K562 (cell line): Measurements from ENCODE around the gene SNRPD2. TPM values are rescaled to one million over a fixed set of nuclear protein-coding genes. Genes with fewer than 3 reads are reported as not detected.
A peak's percentile ranks its signal among the peaks of the same experiment; 100 is the strongest.

ENCODE experiments used
- ARID4B ChIP-seq: sonication (generic); formaldehyde crosslinking; IDR thresholded peaks from 2 replicates; pipeline ENCODE4 v1.8.0; 2022; ENCODE audit warnings: mild to moderate bottlenecking, missing genetic modification reagents
- E2F8 ChIP-seq: fragments of 450-650 bp; IDR thresholded peaks from 2 replicates; pipeline ENCODE4 v1.7.1; 2018; ENCODE audit warnings: mild to moderate bottlenecking, low read depth; ENCODE audit not compliant: partially characterized antibody
- ETV5 ChIP-seq: sonication (generic); formaldehyde crosslinking; IDR thresholded peaks from 2 replicates; pipeline ENCODE4 v1.4.0; 2020; ENCODE audit warnings: low read depth, mild to moderate bottlenecking, missing genetic modification reagents
- FOXA3 ChIP-seq, 2 experiments: fragments of 450-650 bp in 1 of 2; sonication (generic) in 1 of 2; formaldehyde crosslinking; IDR thresholded peaks in 1 of 2; conservative IDR thresholded peaks in 1 of 2; 2 replicates each; pipeline versions ENCODE4 v1.4.0 to v1.8.0; 2020 to 2022; ENCODE audit warnings: mild to moderate bottlenecking in 2 of 2, missing genetic modification reagents in 1 of 2
- HNRNPL ChIP-seq: fragments of 200-400 bp; formaldehyde crosslinking; IDR thresholded peaks from 2 replicates; pipeline ENCODE4 v1.6.1; 2017; ENCODE audit warnings: low read depth, mild to moderate bottlenecking, low read length
- NR3C1 ChIP-seq: sonication (generic); formaldehyde crosslinking; IDR thresholded peaks from 2 replicates; pipeline ENCODE4 v1.8.1; 2022; ENCODE audit warnings: missing genetic modification reagents
- NUFIP1 ChIP-seq: fragments of 450-650 bp; IDR thresholded peaks from 2 replicates; pipeline ENCODE4 v1.6.1; 2018; ENCODE audit not compliant: partially characterized antibody
- POLR2H ChIP-seq: IDR thresholded peaks from 2 replicates; pipeline ENCODE4 v1.6.1; 2016; ENCODE audit warnings: missing genetic modification characterization, low read depth, mild to moderate bottlenecking, control low read depth, missing compliant biosample characterization, moderate library complexity
- ZFP1 ChIP-seq: fragments of 450-650 bp; formaldehyde crosslinking; IDR thresholded peaks from 2 replicates; pipeline ENCODE4 v1.4.0; 2020; ENCODE audit warnings: mild to moderate bottlenecking, mixed read lengths
- ZNF592 ChIP-seq: fragments of 450-650 bp; IDR thresholded peaks from 2 replicates; pipeline ENCODE4 v1.6.1; 2017; ENCODE audit warnings: antibody characterized with exemption, mild to moderate bottlenecking
- polyA plus RNA-seq, 8 experiments: library from polyadenylated mRNA; depleted of rRNA in 4 of 8; stranded (reverse) in 5 of 8; unstranded in 3 of 8; fragments of >200 nt; fragmentation: Nextera tagmentation in 2 of 8; fragmentation: Illumina TruSeq in 1 of 8; extraction: Ambion mirVana in 2 of 8; extraction: Trizol in 1 of 8; gene quantifications; 2 replicates each; pipeline versions ENCODE4 v1.2.1 to v1.2.3, GENCODE V29; 2011 to 2014; ENCODE audit warnings: inconsistent platforms in 1 of 8, missing spikeins in 1 of 8
- total RNA-seq, 7 experiments: library from RNA; depleted of rRNA in 6 of 7; stranded (reverse); fragments of >200 nt in 6 of 7; fragmentation: Illumina TruSeq in 2 of 7; extraction: Trizol in 2 of 7; gene quantifications; 2 replicates each; pipeline versions ENCODE4 v1.2.1 to v1.2.3, GENCODE V29; 2011 to 2021; ENCODE audit warnings: low replicate concordance in 1 of 7
- TF ChIP-seq, protein P1 (sequence below): fragments of 250-450 bp; sonication (Bioruptor Pico); IDR thresholded peaks from 2 replicates; pipeline ENCODE4 v1.4.0; 2020; ENCODE audit warnings: mild to moderate bottlenecking
- TF ChIP-seq, protein P2 (sequence below): fragments of 250-450 bp; sonication (Bioruptor Pico); IDR thresholded peaks from 2 replicates; pipeline ENCODE4 v1.6.1; 2021; ENCODE audit warnings: mild to moderate bottlenecking

SNRPD2 gene
- total and polyA plus RNA-seq, 9 of the 15 experiments (the other 6 are each of a cell fraction or from before 2014, with no cell fraction given), result 728 to 4,411 (median 1,029) TPM

DNA sequence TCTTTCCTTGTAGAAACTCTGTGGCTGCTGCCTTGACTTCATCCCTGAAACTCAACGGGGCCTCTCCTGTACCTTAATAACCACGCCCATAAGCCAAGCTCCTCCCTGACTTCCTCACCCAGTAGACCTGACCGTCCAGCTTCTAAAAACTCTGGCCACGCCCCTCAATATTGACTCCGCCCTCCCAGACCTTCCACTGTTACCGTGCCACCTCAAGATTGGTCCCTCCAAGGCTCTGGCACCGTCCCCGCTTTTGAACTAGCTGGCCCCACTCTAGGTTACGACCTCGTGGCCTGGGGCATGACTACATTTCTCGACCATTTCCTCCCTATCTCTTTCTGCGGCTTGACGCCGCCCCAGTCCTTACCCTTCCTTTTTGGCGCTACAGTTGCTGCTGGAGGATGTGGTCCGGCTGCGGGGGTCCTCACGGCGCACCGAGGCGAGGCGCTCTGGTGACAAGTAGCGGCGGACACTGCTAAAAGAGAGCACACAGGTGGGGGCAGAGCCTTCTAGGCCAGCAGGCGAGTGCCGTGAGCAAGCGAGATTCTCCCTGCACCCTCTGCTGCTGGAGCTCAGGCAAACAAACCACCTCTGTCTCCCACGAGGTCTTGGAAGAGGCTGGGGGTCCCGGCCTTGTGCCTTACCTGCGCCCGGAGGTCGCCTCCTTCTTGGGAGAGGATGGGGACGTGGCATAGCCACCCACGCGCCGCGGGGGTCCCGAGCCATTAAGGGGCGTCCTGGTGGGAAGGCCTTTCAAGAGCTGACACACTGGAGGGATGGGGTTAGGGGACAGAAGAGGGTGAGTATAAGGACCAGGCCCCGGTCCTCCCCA, 50.3 kb downstream of the SNRPD2 start (continued):
- TF ChIP-seq ZNF592, result peak; percentile 7; the same call in 1 of the 2 replicates
- TF ChIP-seq, protein P1, sequence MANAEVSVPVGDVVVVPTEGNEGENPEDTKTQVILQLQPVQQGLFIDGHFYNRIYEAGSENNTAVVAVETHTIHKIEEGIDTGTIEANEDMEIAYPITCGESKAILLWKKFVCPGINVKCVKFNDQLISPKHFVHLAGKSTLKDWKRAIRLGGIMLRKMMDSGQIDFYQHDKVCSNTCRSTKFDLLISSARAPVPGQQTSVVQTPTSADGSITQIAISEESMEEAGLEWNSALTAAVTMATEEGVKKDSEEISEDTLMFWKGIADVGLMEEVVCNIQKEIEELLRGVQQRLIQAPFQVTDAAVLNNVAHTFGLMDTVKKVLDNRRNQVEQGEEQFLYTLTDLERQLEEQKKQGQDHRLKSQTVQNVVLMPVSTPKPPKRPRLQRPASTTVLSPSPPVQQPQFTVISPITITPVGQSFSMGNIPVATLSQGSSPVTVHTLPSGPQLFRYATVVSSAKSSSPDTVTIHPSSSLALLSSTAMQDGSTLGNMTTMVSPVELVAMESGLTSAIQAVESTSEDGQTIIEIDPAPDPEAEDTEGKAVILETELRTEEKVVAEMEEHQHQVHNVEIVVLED (CRISPR knock-in tag), result no peak
- TF ChIP-seq FOXA3 (CRISPR knock-in tag; conservative IDR thresholded peaks at IDR 0.05 in 1 of 2, IDR thresholded peaks at IDR 0.05 in 1 of 2), result 0 out of 4 replicates have a peak, but pooled peaks of 1 of the 2 experiments have one; percentile 21
- TF ChIP-seq ARID4B (CRISPR knock-in tag), result peak; percentile 71
- no peak for TF ChIP-seq POLR2H
- no peak for TF ChIP-seq ZFP1 (CRISPR knock-in tag)
- no peak for TF ChIP-seq HNRNPL
- TF ChIP-seq, protein P2, sequence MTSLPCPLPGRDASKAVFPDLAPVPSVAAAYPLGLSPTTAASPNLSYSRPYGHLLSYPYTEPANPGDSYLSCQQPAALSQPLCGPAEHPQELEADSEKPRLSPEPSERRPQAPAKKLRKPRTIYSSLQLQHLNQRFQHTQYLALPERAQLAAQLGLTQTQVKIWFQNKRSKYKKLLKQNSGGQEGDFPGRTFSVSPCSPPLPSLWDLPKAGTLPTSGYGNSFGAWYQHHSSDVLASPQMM (CRISPR knock-in tag), result no peak
- no peak for TF ChIP-seq NUFIP1
- no peak; the same call in 1 of the 2 replicates for TF ChIP-seq ETV5 (CRISPR knock-in tag)
- no peak for TF ChIP-seq E2F8
- no peak for TF ChIP-seq NR3C1 (CRISPR knock-in tag)
